GM19099 (cell line): ENCODE data around the gene KNOP1.

ENCODE experiments used
- POLR2A ChIP-seq: IDR thresholded peaks from 3 replicates; pipeline ENCODE4 v1.6.1; 2011; ENCODE audit warnings: low read depth; ENCODE audit not compliant: insufficient read length; ENCODE audit errors: extremely low read depth

Gene KNOP1

DNA sequence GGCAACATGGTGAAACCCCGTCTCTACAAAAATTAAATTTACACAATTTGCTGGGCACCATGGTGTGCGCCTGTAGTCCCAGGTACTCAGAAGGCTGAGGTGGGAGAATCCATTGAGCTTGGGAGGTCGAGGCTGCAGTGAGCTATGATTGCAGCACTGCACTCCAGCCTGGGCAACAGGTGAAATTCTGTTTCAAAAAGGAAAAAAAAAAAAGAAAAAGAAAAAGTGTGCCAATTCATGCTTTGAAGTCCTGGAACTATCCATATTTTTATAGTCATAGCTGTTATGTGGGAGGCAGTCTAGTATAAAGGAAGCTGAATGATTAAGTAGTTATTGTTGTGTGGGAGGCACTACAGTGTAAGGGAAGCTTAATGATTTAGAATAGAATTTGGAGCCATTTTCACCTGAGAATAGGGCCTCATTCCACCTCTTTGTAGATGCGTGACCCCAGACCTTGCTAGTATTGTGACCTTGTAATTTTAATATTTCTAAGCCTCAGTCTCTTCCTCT is 31.6 kb upstream of the KNOP1 start:
- no peak for TF ChIP-seq POLR2A

- TF ChIP-seq POLR2A, result no peak
These were observed 30.6 kb upstream of the KNOP1 start for GRCh38 chr16:19748389-19749168.

DNA sequence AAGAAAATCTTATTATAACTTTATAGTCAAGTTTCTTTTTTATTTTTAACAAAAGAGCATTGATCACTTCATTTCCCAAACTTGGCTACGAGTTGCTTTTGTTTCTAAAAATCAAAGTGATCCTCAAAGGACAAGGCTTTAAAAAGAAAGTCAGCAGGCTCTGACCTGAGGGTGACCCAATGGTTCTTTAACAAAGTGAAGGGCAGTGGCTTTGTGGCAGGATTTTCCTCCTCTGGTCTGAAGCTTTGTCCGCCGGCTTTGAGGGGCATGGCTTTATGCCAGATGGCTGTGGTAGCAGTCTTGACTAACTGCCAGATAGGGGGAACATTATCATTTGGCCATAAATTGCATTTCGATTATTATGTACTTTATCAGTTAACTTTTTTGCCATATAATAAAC is 28.5 kb upstream of the KNOP1 start:
- no peak for TF ChIP-seq POLR2A

- TF ChIP-seq POLR2A, result no peak
These were observed 27.4 kb upstream of the KNOP1 start for GRCh38 chr16:19745286-19746010.

- no peak for TF ChIP-seq POLR2A
These were observed 26.6 kb upstream of the KNOP1 start for GRCh38 chr16:19744670-19745069.

GRCh38 chr16:19743816-19744159 is 25.8 kb upstream of the KNOP1 start:
- TF ChIP-seq POLR2A, result no peak

- no peak for TF ChIP-seq POLR2A
These were observed 23.3 kb upstream of the KNOP1 start for GRCh38 chr16:19741354-19741753.

DNA sequence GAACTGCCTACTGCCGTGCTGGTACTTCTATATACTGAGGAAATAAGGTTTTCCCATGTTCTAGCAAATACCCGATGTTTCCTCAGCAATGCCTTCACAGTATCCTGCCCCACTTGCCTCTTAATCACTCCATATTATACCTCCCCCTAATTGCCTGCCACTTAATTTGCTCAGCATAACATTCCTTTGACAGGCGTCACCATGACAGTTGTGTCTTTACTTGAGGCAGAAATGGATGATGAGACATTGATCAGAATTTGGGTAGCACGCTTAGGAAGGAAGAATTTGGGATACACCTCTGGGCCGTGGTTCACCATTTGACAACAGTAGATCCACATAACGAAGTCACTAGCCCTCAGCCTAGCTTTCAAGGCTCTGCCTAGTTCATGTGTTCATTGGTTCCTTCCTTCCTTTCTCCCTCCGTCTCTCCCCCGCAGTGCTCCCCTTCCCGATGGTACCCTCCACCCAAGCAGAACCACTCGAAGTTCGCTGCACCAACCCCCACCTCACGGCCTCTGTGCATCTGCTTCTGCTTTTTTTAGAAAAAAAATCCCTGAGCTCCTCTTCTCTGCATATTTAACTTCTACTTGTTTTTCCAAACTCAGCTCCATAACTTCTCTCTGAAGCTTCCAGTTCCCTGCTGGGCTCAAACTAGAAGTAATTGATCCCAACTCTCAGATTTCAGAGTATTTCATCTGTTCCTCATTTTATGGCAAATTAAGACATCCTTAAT is 19.4 kb upstream of the KNOP1 start:
- TF ChIP-seq POLR2A, result no peak

DNA sequence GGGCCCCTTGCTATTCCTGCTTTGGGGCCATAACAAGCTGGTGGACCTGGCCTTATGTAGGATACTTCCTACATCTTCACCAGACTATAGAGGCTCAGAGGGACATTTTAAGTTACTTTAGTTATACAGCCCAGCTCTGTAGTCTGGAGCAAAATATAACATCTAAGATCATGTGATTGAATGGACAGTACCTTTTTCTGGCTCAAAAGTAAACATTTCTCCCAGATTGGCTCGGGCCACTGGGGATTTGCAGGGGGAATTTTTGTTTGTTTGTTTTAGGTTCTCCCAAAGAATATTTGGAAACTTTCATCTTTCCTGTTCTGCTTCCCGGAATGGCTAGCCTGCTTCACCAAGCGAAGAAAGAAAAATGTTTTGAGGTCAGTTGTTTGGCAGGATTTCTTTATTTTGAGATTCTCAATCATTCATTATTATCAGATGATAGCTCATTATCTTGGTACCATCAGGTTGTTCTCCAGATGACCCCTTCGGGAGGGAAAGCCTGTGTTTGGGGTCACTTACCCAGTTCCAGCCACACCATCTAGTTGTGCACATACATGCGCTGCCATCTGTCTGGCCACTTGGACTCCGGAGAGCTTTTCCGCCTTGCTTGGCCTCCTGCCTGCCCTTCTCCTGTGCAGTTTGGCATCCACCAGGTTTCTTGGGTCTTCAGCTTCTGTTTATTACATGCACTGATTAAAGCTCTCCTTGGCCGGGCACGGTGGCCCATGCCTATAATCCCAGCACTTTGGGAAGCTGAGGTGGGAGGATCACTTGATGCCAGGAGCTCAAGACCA is 17.2 kb upstream of the KNOP1 start:
- TF ChIP-seq POLR2A, result no peak

DNA sequence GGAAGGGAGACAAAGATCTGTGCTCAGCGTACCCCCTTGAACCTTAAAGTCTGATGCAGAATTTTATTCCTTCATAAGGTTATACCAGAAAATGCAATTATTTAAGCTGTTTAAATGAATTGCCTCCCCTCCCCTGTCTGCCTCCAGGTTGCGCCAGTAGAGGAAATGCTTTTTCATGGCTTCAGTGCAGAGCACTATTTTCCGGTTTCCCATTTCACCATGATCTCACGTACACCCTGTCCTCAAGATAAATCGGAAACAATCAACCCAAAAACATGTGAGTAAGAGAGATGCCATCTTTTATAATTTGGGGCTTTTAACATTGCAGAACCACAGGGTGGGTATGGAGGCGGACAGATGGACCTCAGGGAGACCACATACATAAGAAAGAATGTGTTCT is 15.5 kb upstream of the KNOP1 start:
- no peak for TF ChIP-seq POLR2A

DNA sequence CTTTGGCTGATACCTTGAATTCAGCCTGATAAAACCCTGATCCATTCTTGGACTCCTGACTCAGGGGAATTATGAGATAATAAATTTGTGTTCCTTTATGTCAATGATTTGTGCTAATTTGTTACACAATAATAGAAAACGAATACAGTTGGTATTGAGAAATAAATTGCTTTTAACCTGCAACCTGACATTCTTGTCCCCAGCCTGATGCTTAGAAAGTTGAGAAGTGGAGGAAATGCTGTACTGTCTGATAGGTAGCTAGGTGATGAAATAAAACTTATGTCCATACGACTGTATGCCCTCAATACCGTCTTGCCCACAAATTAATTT is 10.6 kb upstream of the KNOP1 start:
- no peak for TF ChIP-seq POLR2A

DNA sequence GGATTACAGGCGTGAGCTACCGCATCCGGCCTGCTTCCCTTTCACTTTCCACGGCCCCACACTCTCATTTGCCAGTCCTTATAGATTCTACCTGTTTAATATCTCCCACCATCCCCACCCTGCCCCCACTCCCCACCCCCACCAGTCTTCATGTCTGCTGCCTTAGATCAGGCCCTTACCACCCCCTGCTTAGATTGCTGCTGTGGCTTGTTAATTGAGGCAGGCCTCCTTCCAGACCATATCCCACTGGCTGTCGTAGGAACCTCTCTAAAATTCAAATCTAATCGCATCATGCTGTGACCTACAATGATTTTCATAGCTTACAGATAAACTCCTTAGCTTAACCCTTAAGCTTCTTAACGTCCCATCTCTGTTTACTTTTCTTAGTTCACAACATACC is 5.0 kb upstream of the KNOP1 start:
- no peak for TF ChIP-seq POLR2A

GRCh38 chr16:19722269-19722952 is 4.4 kb upstream of the KNOP1 start:
- no peak for TF ChIP-seq POLR2A

DNA sequence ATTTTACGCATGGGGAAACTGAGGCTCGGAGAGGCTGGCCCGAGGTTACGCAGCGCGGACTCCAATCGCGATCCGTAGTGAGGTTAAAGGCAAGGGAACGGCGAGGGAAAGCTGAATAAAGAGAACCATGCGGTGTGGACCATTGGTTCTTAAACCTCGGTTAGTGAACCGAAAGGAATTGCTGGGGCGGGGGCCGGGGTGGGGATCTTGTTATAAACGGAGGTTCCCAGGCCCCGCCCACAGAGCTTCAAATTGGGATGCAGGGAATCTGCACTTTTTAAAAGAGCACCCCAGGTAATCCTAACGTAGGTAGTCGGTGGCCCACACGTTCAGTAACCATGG is 568 bp upstream of the KNOP1 start:
- no peak for TF ChIP-seq POLR2A
